K562 (cell line): Measurements from ENCODE around the gene IL17RC. TPM values are rescaled to one million over a fixed set of nuclear protein-coding genes. Genes with fewer than 3 reads are reported as not detected.
A peak's percentile ranks its signal among the peaks of the same experiment; 100 is the strongest.

ENCODE experiments used
- ETV6 ChIP-seq, 3 experiments: fragments of 150-350 bp in 1 of 3; sonication (generic) in 1 of 3; formaldehyde crosslinking in 1 of 3; IDR thresholded peaks; 2 replicates each; pipeline versions ENCODE4 v1.6.1 to v1.8.0; 2014 to 2022; ENCODE audit warnings: borderline replicate concordance in 2 of 3, low read depth in 2 of 3, antibody characterized with exemption in 1 of 3, low read length in 1 of 3, mild to moderate bottlenecking in 1 of 3, missing genetic modification reagents in 1 of 3
- FOXJ2 ChIP-seq: fragments of 200-800 bp; sonication (Bioruptor generic); IDR thresholded peaks from 2 replicates; pipeline ENCODE4 v1.6.1; 2016; ENCODE audit warnings: missing genetic modification characterization, missing compliant biosample characterization
- GABPB1 ChIP-seq: sonication (generic); formaldehyde crosslinking; IDR thresholded peaks from 2 replicates; pipeline ENCODE4 v1.8.0; 2022; ENCODE audit warnings: mild to moderate bottlenecking, missing genetic modification reagents
- GATAD2A ChIP-seq: fragments of 450-650 bp; IDR thresholded peaks from 2 replicates; pipeline ENCODE4 v1.6.1; 2017
- MAX ChIP-seq: sonication (generic); formaldehyde crosslinking; IDR thresholded peaks from 2 replicates; pipeline ENCODE4 v1.9.0; 2022; ENCODE audit warnings: mild to moderate bottlenecking, missing genetic modification reagents
- NFATC3 ChIP-seq: fragments of 450-650 bp; IDR thresholded peaks from 2 replicates; pipeline ENCODE4 v1.6.1; 2017; ENCODE audit warnings: mild to moderate bottlenecking
- NONO ChIP-seq, 2 experiments: fragments of 200-400 bp in 1 of 2; fragments of 450-650 bp in 1 of 2; formaldehyde crosslinking in 1 of 2; IDR thresholded peaks; 2 replicates each; pipeline ENCODE4 v1.6.1; 2017; ENCODE audit warnings: low read depth in 2 of 2, mild to moderate bottlenecking in 2 of 2, moderate library complexity in 2 of 2, low read length in 1 of 2
- PML ChIP-seq: IDR thresholded peaks from 2 replicates; pipeline ENCODE4 v1.6.1; 2012; ENCODE audit warnings: low read length, inconsistent platforms
- ZFPM2 ChIP-seq: fragments of 250-450 bp; sonication (Bioruptor Pico); IDR thresholded peaks from 2 replicates; pipeline ENCODE4 v1.5.1; 2022; ENCODE audit warnings: mild to moderate bottlenecking
- ZNF717 ChIP-seq: fragments of 250-450 bp; sonication (Bioruptor Pico); IDR thresholded peaks from 2 replicates; pipeline ENCODE4 v1.5.0; 2021
- polyA plus RNA-seq, 8 experiments: library from polyadenylated mRNA; depleted of rRNA in 4 of 8; stranded (reverse) in 5 of 8; unstranded in 3 of 8; fragments of >200 nt; fragmentation: Nextera tagmentation in 2 of 8; fragmentation: Illumina TruSeq in 1 of 8; extraction: Ambion mirVana in 2 of 8; extraction: Trizol in 1 of 8; gene quantifications; 2 replicates each; pipeline versions ENCODE4 v1.2.1 to v1.2.3, GENCODE V29; 2011 to 2014; ENCODE audit warnings: inconsistent platforms in 1 of 8, missing spikeins in 1 of 8
- total RNA-seq, 7 experiments: library from RNA; depleted of rRNA in 6 of 7; stranded (reverse); fragments of >200 nt in 6 of 7; fragmentation: Illumina TruSeq in 2 of 7; extraction: Trizol in 2 of 7; gene quantifications; 2 replicates each; pipeline versions ENCODE4 v1.2.1 to v1.2.3, GENCODE V29; 2011 to 2021; ENCODE audit warnings: low replicate concordance in 1 of 7
- TF ChIP-seq, protein P1 (sequence below), 2 experiments: fragments of 450-650 bp in 1 of 2; sonication (generic) in 1 of 2; formaldehyde crosslinking in 1 of 2; IDR thresholded peaks; 2 replicates each; pipeline versions ENCODE4 v1.7.1 to v1.9.0; 2016 to 2022; ENCODE audit warnings: inconsistent platforms in 1 of 2, mild to moderate bottlenecking in 1 of 2, missing genetic modification reagents in 1 of 2
- TF ChIP-seq, protein P2 (sequence below): fragments of 250-450 bp; sonication (Bioruptor Pico); IDR thresholded peaks from 2 replicates; pipeline ENCODE4 v1.5.1; 2021; ENCODE audit warnings: mild to moderate bottlenecking
- TF ChIP-seq, protein P3 (sequence below): sonication (generic); formaldehyde crosslinking; IDR thresholded peaks from 2 replicates; pipeline ENCODE4 v1.8.1; 2023; ENCODE audit warnings: mild to moderate bottlenecking, missing genetic modification reagents

IL17RC gene
- total and polyA plus RNA-seq, 9 of the 15 experiments (the other 6 are each of a cell fraction or from before 2014, with no cell fraction given) = 0.15 to 11.4 (median 7.1) TPM; not detected in 1

DNA sequence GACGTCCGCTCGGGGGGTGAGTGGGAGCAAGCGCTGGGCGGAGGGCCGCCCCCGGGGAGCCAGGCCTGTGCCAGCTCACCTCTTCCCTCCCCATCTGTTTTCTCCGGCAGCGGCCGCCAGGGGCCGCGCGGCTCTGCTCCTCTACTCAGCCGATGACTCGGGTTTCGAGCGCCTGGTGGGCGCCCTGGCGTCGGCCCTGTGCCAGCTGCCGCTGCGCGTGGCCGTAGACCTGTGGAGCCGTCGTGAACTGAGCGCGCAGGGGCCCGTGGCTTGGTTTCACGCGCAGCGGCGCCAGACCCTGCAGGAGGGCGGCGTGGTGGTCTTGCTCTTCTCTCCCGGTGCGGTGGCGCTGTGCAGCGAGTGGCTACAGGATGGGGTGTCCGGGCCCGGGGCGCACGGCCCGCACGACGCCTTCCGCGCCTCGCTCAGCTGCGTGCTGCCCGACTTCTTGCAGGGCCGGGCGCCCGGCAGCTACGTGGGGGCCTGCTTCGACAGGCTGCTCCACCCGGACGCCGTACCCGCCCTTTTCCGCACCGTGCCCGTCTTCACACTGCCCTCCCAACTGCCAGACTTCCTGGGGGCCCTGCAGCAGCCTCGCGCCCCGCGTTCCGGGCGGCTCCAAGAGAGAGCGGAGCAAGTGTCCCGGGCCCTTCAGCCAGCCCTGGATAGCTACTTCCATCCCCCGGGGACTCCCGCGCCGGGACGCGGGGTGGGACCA lies 16.1 kb downstream of the IL17RC start (continued):
- peak; percentile 29 to 55; a peak in 1 of 4 replicates for TF ChIP-seq NONO (IDR thresholded peaks at IDR 0.05; ENCODE audit: low read depth in 2 of 2, low read length in 1 of 2)
- TF ChIP-seq, protein P1, sequence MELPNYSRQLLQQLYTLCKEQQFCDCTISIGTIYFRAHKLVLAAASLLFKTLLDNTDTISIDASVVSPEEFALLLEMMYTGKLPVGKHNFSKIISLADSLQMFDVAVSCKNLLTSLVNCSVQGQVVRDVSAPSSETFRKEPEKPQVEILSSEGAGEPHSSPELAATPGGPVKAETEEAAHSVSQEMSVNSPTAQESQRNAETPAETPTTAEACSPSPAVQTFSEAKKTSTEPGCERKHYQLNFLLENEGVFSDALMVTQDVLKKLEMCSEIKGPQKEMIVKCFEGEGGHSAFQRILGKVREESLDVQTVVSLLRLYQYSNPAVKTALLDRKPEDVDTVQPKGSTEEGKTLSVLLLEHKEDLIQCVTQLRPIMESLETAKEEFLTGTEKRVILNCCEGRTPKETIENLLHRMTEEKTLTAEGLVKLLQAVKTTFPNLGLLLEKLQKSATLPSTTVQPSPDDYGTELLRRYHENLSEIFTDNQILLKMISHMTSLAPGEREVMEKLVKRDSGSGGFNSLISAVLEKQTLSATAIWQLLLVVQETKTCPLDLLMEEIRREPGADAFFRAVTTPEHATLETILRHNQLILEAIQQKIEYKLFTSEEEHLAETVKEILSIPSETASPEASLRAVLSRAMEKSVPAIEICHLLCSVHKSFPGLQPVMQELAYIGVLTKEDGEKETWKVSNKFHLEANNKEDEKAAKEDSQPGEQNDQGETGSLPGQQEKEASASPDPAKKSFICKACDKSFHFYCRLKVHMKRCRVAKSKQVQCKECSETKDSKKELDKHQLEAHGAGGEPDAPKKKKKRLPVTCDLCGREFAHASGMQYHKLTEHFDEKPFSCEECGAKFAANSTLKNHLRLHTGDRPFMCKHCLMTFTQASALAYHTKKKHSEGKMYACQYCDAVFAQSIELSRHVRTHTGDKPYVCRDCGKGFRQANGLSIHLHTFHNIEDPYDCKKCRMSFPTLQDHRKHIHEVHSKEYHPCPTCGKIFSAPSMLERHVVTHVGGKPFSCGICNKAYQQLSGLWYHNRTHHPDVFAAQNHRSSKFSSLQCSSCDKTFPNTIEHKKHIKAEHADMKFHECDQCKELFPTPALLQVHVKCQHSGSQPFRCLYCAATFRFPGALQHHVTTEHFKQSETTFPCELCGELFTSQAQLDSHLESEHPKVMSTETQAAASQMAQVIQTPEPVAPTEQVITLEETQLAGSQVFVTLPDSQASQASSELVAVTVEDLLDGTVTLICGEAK (IDR thresholded peaks at IDR 0.05) = peak; percentile 63; the same call in 1 of the 2 replicates
- TF ChIP-seq, protein P1 (CRISPR knock-in tag; IDR thresholded peaks at IDR 0.05) = no peak
- TF ChIP-seq PML = 0 out of 2 replicates have a peak, but pooled peaks have one; percentile 21
- TF ChIP-seq GATAD2A = peak; percentile 79
- TF ChIP-seq, protein P2, sequence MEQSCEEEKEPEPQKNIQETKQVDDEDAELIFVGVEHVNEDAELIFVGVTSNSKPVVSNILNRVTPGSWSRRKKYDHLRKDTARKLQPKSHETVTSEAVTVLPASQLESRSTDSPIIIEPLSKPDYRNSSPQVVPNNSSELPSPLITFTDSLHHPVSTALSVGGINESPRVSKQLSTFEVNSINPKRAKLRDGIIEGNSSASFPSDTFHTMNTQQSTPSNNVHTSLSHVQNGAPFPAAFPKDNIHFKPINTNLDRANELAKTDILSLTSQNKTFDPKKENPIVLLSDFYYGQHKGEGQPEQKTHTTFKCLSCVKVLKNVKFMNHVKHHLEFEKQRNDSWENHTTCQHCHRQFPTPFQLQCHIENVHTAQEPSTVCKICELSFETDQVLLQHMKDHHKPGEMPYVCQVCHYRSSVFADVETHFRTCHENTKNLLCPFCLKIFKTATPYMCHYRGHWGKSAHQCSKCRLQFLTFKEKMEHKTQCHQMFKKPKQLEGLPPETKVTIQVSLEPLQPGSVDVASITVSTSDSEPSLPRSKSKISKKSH = no peak
- TF ChIP-seq ZFPM2 (CRISPR knock-in tag) = no peak
- TF ChIP-seq ETV6 (IDR thresholded peaks at IDR 0.05; ENCODE audit: borderline replicate concordance in 1 of 2, low read depth in 2 of 2, low read length in 1 of 2) = no peak
- peak; percentile 21; the same call in 1 of the 2 replicates for TF ChIP-seq ETV6 (CRISPR knock-in tag; IDR thresholded peaks at IDR 0.05; ENCODE audit: borderline replicate concordance)
- TF ChIP-seq FOXJ2 (tag) = no peak
- TF ChIP-seq ZNF717 (CRISPR knock-in tag) = no peak
- TF ChIP-seq MAX (CRISPR knock-in tag) = peak; percentile 87
- TF ChIP-seq, protein P3, sequence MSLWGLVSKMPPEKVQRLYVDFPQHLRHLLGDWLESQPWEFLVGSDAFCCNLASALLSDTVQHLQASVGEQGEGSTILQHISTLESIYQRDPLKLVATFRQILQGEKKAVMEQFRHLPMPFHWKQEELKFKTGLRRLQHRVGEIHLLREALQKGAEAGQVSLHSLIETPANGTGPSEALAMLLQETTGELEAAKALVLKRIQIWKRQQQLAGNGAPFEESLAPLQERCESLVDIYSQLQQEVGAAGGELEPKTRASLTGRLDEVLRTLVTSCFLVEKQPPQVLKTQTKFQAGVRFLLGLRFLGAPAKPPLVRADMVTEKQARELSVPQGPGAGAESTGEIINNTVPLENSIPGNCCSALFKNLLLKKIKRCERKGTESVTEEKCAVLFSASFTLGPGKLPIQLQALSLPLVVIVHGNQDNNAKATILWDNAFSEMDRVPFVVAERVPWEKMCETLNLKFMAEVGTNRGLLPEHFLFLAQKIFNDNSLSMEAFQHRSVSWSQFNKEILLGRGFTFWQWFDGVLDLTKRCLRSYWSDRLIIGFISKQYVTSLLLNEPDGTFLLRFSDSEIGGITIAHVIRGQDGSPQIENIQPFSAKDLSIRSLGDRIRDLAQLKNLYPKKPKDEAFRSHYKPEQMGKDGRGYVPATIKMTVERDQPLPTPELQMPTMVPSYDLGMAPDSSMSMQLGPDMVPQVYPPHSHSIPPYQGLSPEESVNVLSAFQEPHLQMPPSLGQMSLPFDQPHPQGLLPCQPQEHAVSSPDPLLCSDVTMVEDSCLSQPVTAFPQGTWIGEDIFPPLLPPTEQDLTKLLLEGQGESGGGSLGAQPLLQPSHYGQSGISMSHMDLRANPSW (CRISPR knock-in tag) = peak; percentile 90; the same call in 1 of the 2 replicates
- TF ChIP-seq GABPB1 (CRISPR knock-in tag) = peak; percentile 75
- no peak for TF ChIP-seq NFATC3
